Mesenteric fat pad (tissue), 1 donor: Measurements from ENCODE around the gene BMP7. TPM values are rescaled to one million over a fixed set of nuclear protein-coding genes. Genes with fewer than 3 reads are reported as not detected.
"Not testable (repeated sequence)": the region's sequence is repeated elsewhere in the genome, so short reads cannot be mapped to it uniquely, and the experiment has no call there.

ENCODE experiments used
- DNase-seq: peaks from one replicate; pipeline ENCODE4 v3.0.0-alpha.2; 2020; ENCODE audit warnings: low spot score
- total RNA-seq: library from RNA; stranded (reverse); fragmentation: NEBNext Ultra II Directional; extraction: Animal tissue kit (Norgen Biotek cat#: 25700); gene quantifications from one replicate; pipeline ENCODE4 v1.2.1, GENCODE V29; 2021
- donor health status: DM: yes; HTN: yes; CAD: no.

The BMP7 gene
- total RNA-seq, 1 donor from 2014 or later, result 0.16 TPM

- no peak for DNase-seq
Measured at GRCh38 chr20:57194154-57194553, 72.3 kb downstream of the BMP7 start.

GRCh38 chr20:57193094-57193493, 73.3 kb downstream of the BMP7 start:
- DNase-seq, result no peak

- DNase-seq, result no peak
Measured at GRCh38 chr20:57192311-57192710, 74.1 kb downstream of the BMP7 start.

- not testable (repeated sequence) for DNase-seq
Measured at GRCh38 chr20:57191265-57191638, 75.2 kb downstream of the BMP7 start.

- DNase-seq, result no peak
Measured at GRCh38 chr20:57190536-57191264, 75.7 kb downstream of the BMP7 start.

GRCh38 chr20:57189713-57190112, 76.7 kb downstream of the BMP7 start:
- no peak for DNase-seq

GRCh38 chr20:57188576-57189079, 77.8 kb downstream of the BMP7 start:
- no peak for DNase-seq

GRCh38 chr20:57188056-57188455, 78.4 kb downstream of the BMP7 start:
- no peak for DNase-seq

- no peak for DNase-seq
Measured at GRCh38 chr20:57187068-57187634, 79.3 kb downstream of the BMP7 start.

- no peak for DNase-seq
Measured at GRCh38 chr20:57186192-57186591, 80.2 kb downstream of the BMP7 start.

GRCh38 chr20:57185188-57185743, 81.2 kb downstream of the BMP7 start:
- no peak for DNase-seq

GRCh38 chr20:57183457-57184009, 82.9 kb downstream of the BMP7 start:
- no peak for DNase-seq

GRCh38 chr20:57181639-57182038, 84.8 kb downstream of the BMP7 start:
- no peak for DNase-seq

GRCh38 chr20:57180954-57181353, 85.5 kb downstream of the BMP7 start:
- no peak for DNase-seq

GRCh38 chr20:57180387-57180786, 86.1 kb downstream of the BMP7 start:
- no peak for DNase-seq

GRCh38 chr20:57179265-57179664, 87.2 kb downstream of the BMP7 start:
- no peak for DNase-seq

GRCh38 chr20:57178582-57179111, 87.8 kb downstream of the BMP7 start:
- no peak for DNase-seq

- no peak for DNase-seq
Measured at GRCh38 chr20:57177636-57178280, 88.7 kb downstream of the BMP7 start.

GRCh38 chr20:57176842-57177241, 89.6 kb downstream of the BMP7 start:
- DNase-seq, result no peak

- DNase-seq, result no peak
Measured at GRCh38 chr20:57175397-57176010, 90.9 kb downstream of the BMP7 start.

GRCh38 chr20:57174737-57175136, 91.7 kb downstream of the BMP7 start:
- no peak for DNase-seq
